GM18868 (cell line): Measurements from ENCODE around the gene PIGL.
"Not testable (repeated sequence)": the region's sequence is repeated elsewhere in the genome, so short reads cannot be mapped to it uniquely, and the experiment has no call there.

Experiments used
- ATAC-seq: cut with Tn5 transposase; IDR thresholded peaks from one replicate; pipeline ENCODE4 v1.9.1; 2021; ENCODE audit warnings: mild to moderate bottlenecking, moderate library complexity; ENCODE audit not compliant: unreplicated experiment

The PIGL gene

GRCh38 chr17:16217002-16217635, at the start of gene PIGL:
Gene PIGL, plus strand, starts transcription at chr17:16217210. Its CDS starts 17 bp downstream, at chr17:16217227.
- ATAC-seq, result peak; percentile 38

DNA sequence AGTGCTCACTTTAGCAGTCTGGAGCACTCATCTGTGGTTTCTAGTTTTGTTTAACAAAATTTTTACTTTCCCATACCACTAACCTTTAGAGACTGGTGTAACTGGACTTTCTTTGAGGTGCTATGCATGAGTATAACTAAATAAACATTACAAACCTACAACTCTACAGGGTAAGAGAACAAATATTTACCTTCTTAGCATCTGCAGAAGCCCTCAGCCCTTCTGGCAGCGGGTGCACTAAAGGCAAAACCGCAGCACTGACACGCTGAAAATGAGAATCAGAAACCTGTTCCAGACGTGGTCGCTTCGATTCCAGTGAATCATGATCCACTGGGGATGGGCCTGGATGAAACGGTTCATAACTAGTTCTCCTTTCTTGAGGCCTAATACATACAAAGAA, 45.4 kb upstream of the PIGL start:
- ATAC-seq, result no peak

DNA sequence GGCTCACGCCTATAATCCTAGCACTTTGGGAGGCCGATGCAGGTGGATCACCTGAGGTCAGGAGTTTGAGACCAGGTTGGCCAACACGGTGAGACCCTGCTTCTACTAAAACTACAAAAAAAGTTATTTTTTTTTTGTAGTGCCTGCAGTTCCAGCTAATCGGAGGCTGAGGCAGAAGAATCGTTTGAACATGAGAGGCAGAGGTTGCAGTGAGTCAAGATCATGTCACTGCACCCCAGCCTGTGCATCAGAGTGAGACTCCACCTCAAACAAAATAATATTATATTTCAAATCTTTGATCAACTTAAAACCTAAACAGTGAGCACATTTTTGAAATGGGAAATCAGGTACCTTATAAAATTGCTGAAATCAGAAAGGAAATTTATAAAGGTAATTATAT, 38.2 kb upstream of the PIGL start:
- no peak for ATAC-seq

GRCh38 chr17:16181581-16181980, 35.4 kb upstream of the PIGL start:
- no peak for ATAC-seq

DNA sequence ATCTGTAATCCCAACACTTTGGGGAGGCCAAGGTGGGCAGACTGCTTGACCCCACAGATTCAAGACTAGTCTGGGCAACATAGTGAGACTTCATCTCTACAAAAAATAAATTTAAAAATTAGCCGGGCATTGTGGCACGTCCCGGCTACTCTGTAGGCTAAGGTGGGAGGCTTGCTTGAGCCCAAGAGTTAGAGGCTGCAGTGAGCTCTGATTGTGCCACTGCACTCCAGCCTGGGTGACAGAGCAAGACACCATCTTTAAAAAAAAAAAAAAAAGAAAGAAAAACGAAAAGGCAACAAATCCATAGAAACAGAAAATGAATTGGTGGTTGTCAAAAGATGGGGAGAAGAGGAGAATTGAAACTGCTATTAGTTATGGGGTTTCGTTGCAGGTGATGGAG, 29.4 kb upstream of the PIGL start:
- ATAC-seq, result no peak

GRCh38 chr17:16189791-16190348, 27.1 kb upstream of the PIGL start:
- no peak for ATAC-seq

GRCh38 chr17:16190703-16191360, 26.2 kb upstream of the PIGL start:
- no peak for ATAC-seq

- ATAC-seq, result no peak
These were observed 25.4 kb upstream of the PIGL start for GRCh38 chr17:16191604-16192003.

- not testable (repeated sequence) for ATAC-seq
These were observed 22.6 kb upstream of the PIGL start for GRCh38 chr17:16194307-16194835.

DNA sequence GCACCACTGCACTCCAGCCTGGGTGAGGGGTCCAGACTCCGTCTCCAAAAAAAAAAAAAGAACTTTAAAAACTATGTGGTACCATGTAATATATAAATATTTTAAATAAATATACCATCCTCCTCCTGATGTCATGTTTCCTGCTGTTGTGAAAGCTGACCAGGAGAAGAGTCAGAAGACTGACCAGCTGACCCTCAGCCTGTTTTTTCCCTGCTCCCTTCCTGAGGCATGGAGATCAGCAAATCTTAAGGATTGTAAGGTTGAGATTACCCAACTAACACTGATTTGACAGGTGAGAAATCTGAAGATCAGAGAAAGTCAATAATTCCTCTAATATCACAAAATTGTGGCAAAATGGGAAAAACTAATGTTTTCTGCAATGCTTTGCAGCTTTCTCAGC, 19.7 kb upstream of the PIGL start:
- no peak for ATAC-seq

DNA sequence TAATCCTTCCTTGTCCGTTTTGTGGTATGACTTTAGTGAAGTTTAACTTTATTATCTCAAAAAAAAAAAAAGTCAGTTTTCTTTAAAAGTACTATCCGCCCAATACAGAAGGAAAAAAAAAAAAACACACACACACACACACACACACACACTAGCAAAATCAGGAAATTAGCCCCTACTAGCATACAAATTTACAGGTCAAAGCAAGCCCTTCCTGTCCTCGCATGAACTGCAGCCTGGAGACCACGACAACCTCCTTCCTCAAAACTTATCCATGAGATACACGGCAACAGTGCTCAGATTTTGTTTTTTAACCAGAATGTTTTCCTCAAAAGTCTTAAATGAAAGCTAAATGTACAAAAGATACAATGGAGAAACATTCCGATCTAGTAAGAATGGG, 17.9 kb upstream of the PIGL start:
- ATAC-seq, result no peak

- not testable (repeated sequence) for ATAC-seq
These were observed 15.3 kb upstream of the PIGL start for GRCh38 chr17:16201693-16202131.

- not testable (repeated sequence) for ATAC-seq
These were observed 14.2 kb upstream of the PIGL start for GRCh38 chr17:16202554-16203500.

DNA sequence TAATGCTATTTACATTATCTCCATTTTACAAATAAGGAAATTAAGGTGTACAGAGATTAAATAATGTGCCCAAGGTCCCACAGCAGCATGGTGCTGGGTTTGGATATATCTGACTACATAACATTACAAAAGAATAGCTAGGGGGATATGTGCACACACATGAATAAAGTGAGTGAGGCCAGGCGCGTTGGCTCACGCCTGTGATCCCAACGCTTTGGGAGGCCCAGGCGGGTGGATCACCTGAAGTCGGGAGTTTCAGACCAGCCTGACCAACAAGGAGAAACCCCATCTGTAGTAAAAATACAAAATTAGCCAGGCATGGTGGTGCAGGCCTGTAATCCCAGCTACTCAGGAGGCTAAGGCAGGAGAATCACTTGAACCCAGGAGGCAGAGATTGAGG, 12.2 kb upstream of the PIGL start:
- ATAC-seq, result not testable (repeated sequence)

GRCh38 chr17:16211590-16211989, 5.4 kb upstream of the PIGL start:
- no peak for ATAC-seq

- no peak for ATAC-seq
These were observed 4.2 kb upstream of the PIGL start for GRCh38 chr17:16212793-16213192.

- no peak for ATAC-seq
These were observed 2.6 kb upstream of the PIGL start for GRCh38 chr17:16214190-16215001.

DNA sequence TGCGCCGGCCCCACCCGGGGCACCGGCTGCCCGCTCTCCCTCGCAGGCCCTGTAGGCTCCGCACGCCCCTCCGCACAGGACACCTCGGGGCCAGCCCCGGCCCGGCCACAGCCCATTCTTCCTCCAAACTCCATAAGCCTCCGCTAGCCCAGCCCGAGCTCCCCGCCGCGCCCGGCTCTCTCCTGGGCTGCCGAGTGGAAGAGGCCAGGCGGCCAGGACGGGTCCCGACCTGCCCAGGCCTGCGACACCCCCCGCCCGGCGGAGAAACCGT, 2.1 kb upstream of the PIGL start:
- ATAC-seq, result peak; percentile 34

DNA sequence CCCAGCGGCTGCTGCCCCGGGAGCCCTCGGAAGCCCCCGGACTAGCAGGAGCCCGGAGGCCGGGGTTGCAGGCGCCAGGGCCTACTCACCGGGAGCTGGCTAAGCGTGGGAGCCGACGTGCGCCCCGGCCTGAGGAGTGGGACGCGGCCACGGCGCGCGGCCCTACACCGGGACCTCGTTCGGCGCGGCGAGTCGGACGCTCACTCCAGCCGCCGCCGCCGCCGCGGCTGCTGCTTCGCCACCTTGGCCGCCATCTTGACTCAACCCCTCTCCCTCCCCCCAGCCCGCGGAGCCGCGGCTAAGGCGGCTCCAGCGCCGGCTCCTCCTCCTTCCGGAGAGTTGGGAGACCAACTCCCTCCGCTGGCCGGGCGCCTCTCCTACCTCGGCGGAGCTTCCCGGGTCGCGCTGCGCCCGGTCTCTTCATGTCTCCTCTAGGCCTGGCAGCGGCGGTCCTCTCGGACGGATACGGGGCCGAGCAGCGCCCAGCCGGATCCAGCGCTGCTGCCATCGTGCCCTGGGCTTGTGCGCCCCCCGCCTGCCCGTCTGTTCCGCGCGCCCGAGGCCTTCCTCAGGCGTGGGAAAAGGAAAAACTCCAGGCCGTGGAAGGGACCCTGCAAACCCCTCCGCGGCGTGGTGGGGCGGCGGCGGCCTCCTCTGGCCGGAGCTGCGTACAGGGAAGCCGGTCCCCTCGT, 1.6 kb upstream of the PIGL start, which contains the start of gene NCOR1:
Gene NCOR1, minus strand, starts transcription at position 262 of the 692 bp plus-strand sequence. CDS start 20,965 bp downstream, outside the sequence.
- ATAC-seq, result peak; percentile 74

- peak; percentile 11 for ATAC-seq
These were observed 1.1 kb upstream of the PIGL start for GRCh38 chr17:16215965-16216316.
